GM21825 (cell line): Measurements from ENCODE around the gene NADK.
"Not testable (repeated sequence)": the region's sequence is repeated elsewhere in the genome, so short reads cannot be mapped to it uniquely, and the experiment has no call there.

Experiments used
- ATAC-seq: cut with Tn5 transposase; IDR thresholded peaks from one replicate; pipeline ENCODE4 v1.9.1; 2021; ENCODE audit warnings: mild to moderate bottlenecking, moderate library complexity; ENCODE audit not compliant: unreplicated experiment

Gene NADK

DNA sequence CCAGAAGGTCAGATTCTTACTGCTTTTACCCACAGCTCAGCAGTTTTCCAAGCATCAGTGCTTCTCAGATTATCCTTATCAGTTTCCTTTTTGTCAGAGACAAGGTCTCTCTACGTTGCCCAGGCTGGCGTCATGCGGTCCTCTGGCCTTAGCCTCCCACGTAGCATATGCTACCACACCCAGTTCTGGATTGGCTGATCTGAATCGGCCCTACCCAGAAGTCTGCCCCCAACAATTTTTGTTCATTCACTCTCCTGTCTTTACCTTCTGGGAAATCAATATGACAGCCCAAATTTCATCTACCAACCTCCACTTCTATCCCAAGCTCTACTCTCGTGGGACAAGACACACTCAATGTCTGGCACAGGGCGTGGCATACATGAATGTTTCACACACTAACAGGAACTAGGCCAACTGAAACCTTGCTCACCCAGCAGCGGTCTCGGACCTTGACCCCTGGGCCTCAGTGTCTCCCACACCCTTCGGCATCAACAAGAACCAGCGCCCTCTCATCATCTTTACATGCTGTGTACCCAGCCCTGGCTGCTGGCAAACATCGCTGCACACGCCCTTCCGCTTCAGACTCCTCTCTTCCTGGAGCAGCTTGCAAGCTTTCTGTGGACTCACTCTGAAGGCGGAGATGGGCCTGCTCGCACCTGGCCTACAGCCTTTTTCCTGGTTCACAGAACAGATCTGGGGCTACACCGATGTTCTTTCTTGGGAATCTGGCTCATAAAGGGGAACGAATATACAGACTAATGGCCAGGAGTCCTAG lies 63.0 kb downstream of the NADK start:
- ATAC-seq: not testable (repeated sequence)

DNA sequence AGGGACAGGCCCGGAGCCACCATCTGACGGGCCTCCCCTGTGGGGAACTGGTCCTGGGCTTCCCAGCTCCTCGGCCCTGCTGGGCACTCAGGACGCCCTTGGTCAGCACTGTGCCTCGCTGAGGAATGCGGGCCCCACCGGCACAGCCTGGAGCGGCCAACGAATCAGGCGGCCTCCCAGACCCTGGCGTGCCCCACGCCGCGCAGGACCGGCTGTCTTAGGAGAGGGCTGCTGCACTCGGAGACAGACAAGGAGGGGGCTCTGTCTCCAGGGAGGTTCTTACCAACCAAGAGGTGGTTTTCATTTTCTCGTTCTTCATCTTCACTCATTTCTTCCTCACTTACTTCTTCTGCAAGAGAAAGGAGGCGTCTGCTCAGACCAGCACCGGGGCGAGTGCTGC lies 70.4 kb downstream of the NADK start:
- ATAC-seq: not testable (repeated sequence)

DNA sequence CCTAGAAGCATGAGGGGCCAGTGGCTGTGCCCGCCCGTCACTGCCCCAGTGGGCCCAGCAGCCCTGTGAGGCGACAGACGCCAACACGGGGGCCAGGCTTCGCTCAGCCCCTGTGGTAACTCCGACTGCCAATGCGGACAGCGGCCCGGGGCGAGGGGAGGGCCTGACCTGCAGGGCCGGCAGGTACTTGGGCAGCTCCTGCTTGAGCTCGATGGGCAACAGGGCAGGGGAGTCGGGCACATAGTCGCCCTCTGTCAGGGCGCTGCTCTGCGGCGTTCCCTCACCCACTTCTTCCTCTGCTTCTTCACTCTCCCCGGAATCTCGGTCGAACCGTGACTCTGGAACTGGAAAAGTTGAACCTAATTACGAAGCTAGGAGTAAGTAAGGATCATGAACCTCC lies 71.0 kb downstream of the NADK start:
- not testable (repeated sequence) for ATAC-seq

DNA sequence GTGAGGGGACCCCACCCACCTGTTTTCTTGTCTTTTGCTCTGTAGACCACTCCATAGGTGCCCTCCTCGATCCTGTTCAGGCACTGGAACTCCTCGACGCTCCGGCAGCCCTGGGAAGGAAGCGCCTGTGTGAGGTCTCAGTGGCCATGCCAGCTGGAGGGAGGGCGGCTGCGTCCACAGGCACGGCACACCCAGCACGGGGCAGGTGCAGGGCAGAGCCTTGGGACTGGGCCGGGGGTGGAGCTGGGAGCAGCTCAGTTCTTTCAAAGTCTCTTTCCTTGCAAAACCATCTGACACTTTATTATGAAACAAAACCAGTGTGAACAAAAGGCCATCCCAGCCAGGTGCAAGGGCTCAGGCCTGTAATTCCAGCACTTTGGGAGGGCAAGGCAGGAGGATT lies 72.6 kb downstream of the NADK start:
- not testable (repeated sequence) for ATAC-seq

DNA sequence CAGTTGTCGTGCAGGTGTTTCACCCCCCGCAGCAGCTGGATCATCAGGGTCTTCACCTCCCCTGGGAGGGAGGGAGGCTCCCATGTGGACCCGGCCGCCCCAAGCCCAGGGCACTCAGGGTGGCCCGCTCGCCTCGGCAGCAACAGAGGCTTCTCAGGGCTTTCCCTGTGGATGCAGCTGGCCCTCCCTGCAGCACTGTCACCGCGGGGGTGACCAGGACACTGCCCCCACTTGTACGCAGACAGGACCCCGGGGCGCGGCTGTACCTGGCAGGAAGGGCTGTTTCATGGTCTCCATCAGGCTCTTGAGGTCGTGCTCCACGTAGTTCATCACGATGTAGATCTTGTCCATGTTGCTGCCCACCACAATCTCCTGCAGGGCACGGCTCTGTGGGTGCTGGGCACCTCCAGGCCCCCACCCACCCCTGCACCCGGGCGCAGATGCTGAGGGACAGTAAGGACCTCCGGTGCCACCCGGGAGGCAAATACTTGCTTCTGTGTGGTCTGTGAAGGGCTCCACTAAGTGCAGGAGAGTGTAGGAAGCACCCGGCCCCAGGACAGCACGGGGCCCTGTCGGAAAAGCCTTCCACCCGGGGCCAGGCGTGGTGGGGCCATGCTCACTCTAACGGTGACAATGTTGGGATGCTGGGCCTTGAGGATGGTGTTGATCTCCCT lies 73.8 kb downstream of the NADK start:
- not testable (repeated sequence) for ATAC-seq

DNA sequence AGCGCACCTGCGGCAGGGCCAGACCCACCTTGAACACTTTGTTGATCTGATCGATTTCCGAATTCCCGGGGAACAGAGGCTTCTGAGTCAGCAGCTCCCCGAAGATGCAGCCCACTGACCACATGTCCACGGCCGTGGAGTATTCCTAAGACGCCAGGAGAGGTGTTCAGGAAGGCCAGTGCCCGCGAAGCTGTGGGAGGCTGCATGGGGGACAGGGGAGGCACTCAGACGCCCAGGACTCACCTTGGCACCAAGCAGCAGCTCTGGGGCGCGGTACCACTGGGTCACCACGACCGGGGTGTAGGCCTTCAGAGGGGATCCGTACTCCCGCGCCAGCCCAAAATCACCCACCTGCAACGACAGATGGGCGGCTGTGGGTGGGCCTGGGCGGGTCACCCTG lies 74.5 kb downstream of the NADK start:
- ATAC-seq: no peak

DNA sequence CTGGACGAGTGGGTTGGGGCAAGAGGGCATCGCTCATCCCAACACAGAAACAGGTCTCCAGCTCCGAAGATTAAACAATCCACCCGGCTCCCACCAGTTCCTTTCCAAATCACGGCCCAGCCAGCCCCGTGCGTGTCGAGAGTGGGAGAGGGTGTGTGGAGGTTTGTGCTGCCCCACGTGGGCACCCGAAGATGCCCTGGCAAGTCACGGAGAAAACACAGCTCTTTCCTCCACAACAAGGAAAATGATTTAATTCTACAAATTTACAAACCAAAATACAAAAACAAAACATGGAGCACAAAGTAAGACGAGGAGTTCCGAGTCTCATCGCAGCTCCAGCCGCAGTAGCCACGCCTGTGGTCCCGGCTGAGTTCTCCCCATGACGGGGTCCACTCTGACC lies 75.8 kb downstream of the NADK start:
- not testable (repeated sequence) for ATAC-seq
